M059J (cell line): Measurements from ENCODE around the gene ANXA2. TPM values are rescaled to one million over a fixed set of nuclear protein-coding genes. Genes with fewer than 3 reads are reported as not detected.

Experiments used
- total RNA-seq: library from RNA; depleted of rRNA; stranded (reverse); fragments of >200 nt; shearing (Covaris generic); gene quantifications from 2 replicates; pipeline ENCODE4 v1.2.3, GENCODE V29; 2014; rRNA removed

Gene ANXA2
- total RNA-seq, 1 experiment from 2014 or later, result 2,950 TPM

Other genes starting within 250 kb of the ANXA2 start
- 17.0 and 27.3 TPM in 2 replicates for gene ICE2, start 81.2 kb upstream of the ANXA2 start, total RNA-seq